H1 (cell line): ENCODE measurements around the gene MICALL2. TPM values are rescaled to one million over a fixed set of nuclear protein-coding genes. Genes with fewer than 3 reads are reported as not detected.

Experiments
- CTCF ChIA-PET: fragments of 300-600 bp; sonication (Branson Sonifier 250); formaldehyde crosslinking; loops from one replicate; lab custom pipeline; 2021; ENCODE audit not compliant: partially characterized antibody; lab: Charles Lee
- POLR2A ChIA-PET: fragments of 300-600 bp; sonication (Branson Sonifier 250); formaldehyde crosslinking; loops from one replicate; lab custom pipeline; 2021; ENCODE audit warnings: inconsistent platforms; ENCODE audit not compliant: partially characterized antibody; lab: Charles Lee
- DNase-seq, 2 experiments: peaks; one replicate each; pipeline versions ENCODE4 v3.0.0 to v3.0.0-alpha.2; 2010 to 2022; ENCODE audit warnings: low spot score in 2 of 2, low read depth in 1 of 2, mixed read lengths in 1 of 2
- FAIRE-seq: peaks from 2 replicates; lab custom pipeline; 2011; peaks lifted over from hg19 to GRCh38; lab: Jason Lieb, UNC
- H2AFZ ChIP-seq: 2 replicates; pipeline ENCODE4 v1.8.1; 2012; ENCODE audit warnings: low read length, inconsistent platforms
- H2AK5ac ChIP-seq: 2 replicates; pipeline ENCODE4 v1.6.1; 2013; ENCODE audit warnings: low read depth, low read length
- H2BK120ac ChIP-seq: replicated peaks from 2 replicates; pipeline ENCODE3; 2013; ENCODE audit warnings: low read depth, low read length, inconsistent platforms
- H2BK12ac ChIP-seq: 2 replicates; pipeline ENCODE4 v1.6.1; 2013; ENCODE audit warnings: low read depth, low read length
- H2BK15ac ChIP-seq: 2 replicates; pipeline ENCODE4 v1.6.1; 2013; ENCODE audit warnings: low read length
- H2BK20ac ChIP-seq: 2 replicates; pipeline ENCODE4 v1.6.1; 2013; ENCODE audit warnings: low read length
- H2BK5ac ChIP-seq: 2 replicates; pipeline ENCODE4 v1.6.1; 2013; ENCODE audit warnings: low read depth, low read length
- H3K14ac ChIP-seq: 2 replicates; pipeline ENCODE4 v1.6.1; 2013; ENCODE audit warnings: inconsistent platforms; ENCODE audit not compliant: insufficient read length
- H3K18ac ChIP-seq: 2 replicates; pipeline ENCODE4 v1.6.1; 2013; ENCODE audit warnings: low read length; ENCODE audit errors: extremely low read depth
- H3K23ac ChIP-seq: 2 replicates; pipeline ENCODE4 v1.6.1; 2013; ENCODE audit warnings: inconsistent platforms; ENCODE audit not compliant: insufficient read length
- H3K23me2 ChIP-seq: 2 replicates; pipeline ENCODE4 v1.6.1; 2013; ENCODE audit warnings: low read depth, low read length
- H3K27ac ChIP-seq: 2 replicates; pipeline ENCODE4 v1.6.1; 2011; ENCODE audit warnings: low read depth, low read length, inconsistent platforms
- H3K27me3 ChIP-seq, 4 experiments: replicated peaks in 1 of 4; 1 replicate in 1 of 4; 2 replicates in 3 of 4; pipeline versions ENCODE4 v1.6.1 to v1.8.1; 2011 to 2013; ENCODE audit warnings: low read length in 3 of 4, mild to moderate bottlenecking in 3 of 4, inconsistent platforms in 2 of 4, mixed read lengths in 2 of 4, moderate library complexity in 1 of 4; ENCODE audit not compliant: control insufficient read depth in 3 of 4, insufficient read depth in 3 of 4; ENCODE audit errors: extremely low read depth in 1 of 4
- H3K36me3 ChIP-seq, 4 experiments: 2 replicates each; pipeline versions ENCODE4 v1.6.1 to v1.8.1; 2011 to 2013; ENCODE audit warnings: mild to moderate bottlenecking in 4 of 4, low read length in 3 of 4, moderate library complexity in 2 of 4, control low read depth in 1 of 4, inconsistent platforms in 1 of 4; ENCODE audit not compliant: insufficient read depth in 4 of 4, control insufficient read depth in 2 of 4
- H3K4ac ChIP-seq: replicated peaks from 2 replicates; pipeline ENCODE3; 2013; ENCODE audit warnings: low read length, low read depth, mixed read lengths, inconsistent platforms; ENCODE audit not compliant: insufficient read length
- H3K4me1 ChIP-seq, 4 experiments: replicated peaks in 1 of 4; 1 replicate in 1 of 4; 2 replicates in 3 of 4; pipeline versions ENCODE4 v1.6.1 to v1.8.1; 2011 to 2013; ENCODE audit warnings: low read length in 3 of 4, inconsistent platforms in 2 of 4, mixed read lengths in 1 of 4; ENCODE audit not compliant: insufficient read depth in 4 of 4, control insufficient read depth in 3 of 4
- H3K4me2 ChIP-seq, 2 experiments: 2 replicates each; pipeline versions ENCODE4 v1.6.1 to v1.8.1; 2011 to 2013; ENCODE audit warnings: low read depth in 2 of 2, low read length in 2 of 2, control low read depth in 1 of 2, inconsistent platforms in 1 of 2, mild to moderate bottlenecking in 1 of 2; ENCODE audit not compliant: insufficient read depth in 1 of 2
- H3K4me3 ChIP-seq, 4 experiments: fragments of 200-600, 300-600 bp in 1 of 4; sonication (generic), shearing (Covaris generic), sonication (Bioruptor Twin) in 1 of 4; 2 replicates each; pipeline versions ENCODE4 v1.5.1 to v1.8.1; 2011 to 2016; ENCODE audit warnings: low read length in 4 of 4, low read depth in 3 of 4, control low read depth in 2 of 4, inconsistent platforms in 2 of 4, mild to moderate bottlenecking in 2 of 4, mixed read lengths in 1 of 4, moderate library complexity in 1 of 4; ENCODE audit not compliant: insufficient read depth in 2 of 4; ENCODE audit errors: extremely low read depth in 1 of 4
- H3K56ac ChIP-seq: replicated peaks from 2 replicates; pipeline ENCODE3; 2013; ENCODE audit warnings: low read depth, mild to moderate bottlenecking, mixed read lengths, low read length, inconsistent platforms; ENCODE audit not compliant: insufficient read length
- H3K79me1 ChIP-seq: 2 replicates; pipeline ENCODE4 v1.6.1; 2013; ENCODE audit warnings: low read depth, low read length, control low read depth
- H3K79me2 ChIP-seq, 2 experiments: 2 replicates each; pipeline versions ENCODE4 v1.6.1 to v1.8.1; 2012 to 2013; ENCODE audit warnings: low read length in 2 of 2, mild to moderate bottlenecking in 2 of 2, inconsistent platforms in 1 of 2; ENCODE audit not compliant: insufficient read depth in 2 of 2, control insufficient read depth in 1 of 2
- H3K9ac ChIP-seq, 4 experiments: replicated peaks in 1 of 4; 1 replicate in 1 of 4; 2 replicates in 3 of 4; pipeline versions ENCODE4 v1.6.1 to v1.8.1; 2011 to 2013; ENCODE audit warnings: low read depth in 3 of 4, low read length in 3 of 4, control low read depth in 2 of 4, mild to moderate bottlenecking in 2 of 4, moderate library complexity in 2 of 4, inconsistent platforms in 1 of 4; ENCODE audit errors: extremely low read depth in 1 of 4
- H3K9me3 ChIP-seq, 2 experiments: 2 replicates each; pipeline versions ENCODE4 v1.6.1 to v1.8.1; 2012 to 2013; ENCODE audit warnings: mild to moderate bottlenecking in 2 of 2, moderate library complexity in 2 of 2, control low read depth in 1 of 2, inconsistent platforms in 1 of 2, low read depth in 1 of 2, low read length in 1 of 2, mixed read lengths in 1 of 2; ENCODE audit not compliant: insufficient read depth in 2 of 2
- H4K20me1 ChIP-seq, 2 experiments: replicated peaks in 1 of 2; 2 replicates each; pipeline versions ENCODE3 to v1.8.1; 2011 to 2013; ENCODE audit warnings: inconsistent platforms in 2 of 2, low read length in 2 of 2, mild to moderate bottlenecking in 1 of 2; ENCODE audit not compliant: insufficient read depth in 2 of 2, control insufficient read depth in 1 of 2
- H4K5ac ChIP-seq: 2 replicates; pipeline ENCODE4 v1.6.1; 2013; ENCODE audit warnings: low read length, low read depth, mixed read lengths, inconsistent platforms; ENCODE audit not compliant: insufficient read length
- H4K8ac ChIP-seq: 2 replicates; pipeline ENCODE4 v1.8.0; 2013; ENCODE audit warnings: mild to moderate bottlenecking, moderate library complexity, low read length, inconsistent platforms; ENCODE audit not compliant: insufficient read depth; ENCODE audit errors: extremely low read depth
- H4K91ac ChIP-seq: replicated peaks from 2 replicates; pipeline ENCODE3; 2013; ENCODE audit warnings: low read length, mixed read lengths, inconsistent platforms; ENCODE audit not compliant: insufficient read length
- RAD21 ChIP-seq, 2 experiments: IDR thresholded peaks in 1 of 2; conservative IDR thresholded peaks in 1 of 2; 2 replicates each; pipeline ENCODE4 v1.6.1; 2011; ENCODE audit warnings: low read depth in 2 of 2, low read length in 2 of 2, improper control_type of control experiment in 1 of 2, inconsistent platforms in 1 of 2, mild to moderate bottlenecking in 1 of 2, moderate library complexity in 1 of 2
- TAF1 ChIP-seq: IDR thresholded peaks from 2 replicates; pipeline ENCODE4 v1.6.1; 2011; ENCODE audit warnings: mild to moderate bottlenecking, low read depth, low read length
- WGBS, 2 experiments: shearing (Covaris generic) in 1 of 2; methylation state at CpG; one replicate each; pipeline versions ENCODE4 v1.1.6 to v1.1.7; 2013 to 2015; ENCODE audit warnings: low lambda C conversion rate in 2 of 2, mixed read lengths in 2 of 2, inconsistent platforms in 1 of 2, low coverage in 1 of 2, missing lambda C conversion rate in 1 of 2; ENCODE audit not compliant: insufficient replicate concordance in 2 of 2, insufficient coverage in 1 of 2, insufficient read length in 1 of 2; ENCODE audit errors: extremely low coverage in 1 of 2, missing lambda C conversion rate in 1 of 2; 5-methylcytosine and 5-hydroxymethylcytosine counted together
- polyA plus RNA-seq, 7 experiments: library from polyadenylated mRNA; depleted of rRNA in 3 of 7; stranded (reverse) in 5 of 7; unstranded in 2 of 7; fragments of >200 nt in 5 of 7; fragments of 200-250 nt in 2 of 7; gene quantifications; 1 replicate in 5 of 7; 2 replicates in 1 of 7; 4 replicates in 1 of 7; pipeline versions ENCODE4 v1.2.1 to v1.2.3, GENCODE V29; 2011 to 2013; ENCODE audit warnings: missing spikeins in 2 of 7, mixed read lengths in 2 of 7
- total RNA-seq: library from RNA; stranded (reverse); fragmentation: NEBNext Ultra II Directional; extraction: Animal tissue kit (Norgen Biotek cat#: 25700); gene quantifications from 2 replicates; pipeline ENCODE4 v1.2.1, GENCODE V29; 2021

The MICALL2 gene
- total and polyA plus RNA-seq, 2 of the 8 experiments (the other 6 are each of a cell fraction or from before 2014, with no cell fraction given): 5.3 to 8.5 TPM

GRCh38 chr7:1444925-1445322 lies 14.3 kb downstream of the MICALL2 start:
- H3K23ac ChIP-seq: no peak overlapping the region
- H3K4me2 ChIP-seq: no peak overlapping the region
- no peaks in the 10 kb centered on the region for H3K27me3 ChIP-seq
- WGBS, 2 experiments: 96% methylated on average over 18 of the region's 24 CpGs; no CpG with 5 or more reads in 1 of the 2 experiments
- FAIRE-seq (no peak), DNase-seq (no peak)
- H2BK12ac ChIP-seq: no peak overlapping the region
- H2BK5ac ChIP-seq: no peak overlapping the region
- H3K36me3 ChIP-seq: no peaks in the 10 kb centered on the region
- no peak overlapping the region for H3K27ac ChIP-seq
- no peak overlapping the region for H4K5ac ChIP-seq
- no peak overlapping the region for H2BK15ac ChIP-seq
- no peak overlapping the region for H3K18ac ChIP-seq
- H3K23me2 ChIP-seq: no peaks in the 10 kb centered on the region
- no peak overlapping the region for H3K9ac ChIP-seq
- no peaks in the 10 kb centered on the region for H3K79me2 ChIP-seq
- H3K79me1 ChIP-seq: no peaks in the 10 kb centered on the region
- no peak overlapping the region for H3K4me3 ChIP-seq
- no peak overlapping the region for H4K91ac ChIP-seq
- H2BK120ac ChIP-seq: no peak overlapping the region
- no peak overlapping the region for H2AK5ac ChIP-seq
- H3K4me1 ChIP-seq: no peaks in the 10 kb centered on the region; a peak in 1 of 7 replicates
- ChIA-PET POLR2A (interaction anchor here (0.9 to 1.0 kb wide), 2 partner anchors 9 to 12 kb away, joined by 3 to 4 read pairs; no protein-coding TSS in a partner anchor), CTCF (interaction anchor here (0.9 to 1.0 kb wide), 2 partner anchors 10 to 29 kb away, joined by 3 read pairs; no protein-coding TSS in a partner anchor)
- H4K8ac ChIP-seq: no peak overlapping the region
- H3K4ac ChIP-seq: no peak overlapping the region
- H3K14ac ChIP-seq: no peak overlapping the region
- no peak overlapping the region for H2AFZ ChIP-seq
- no peak overlapping the region for H2BK20ac ChIP-seq
- no peak overlapping the region for H3K56ac ChIP-seq
- peaks cover 0 to 1% of the 10 kb centered on the region in 2 experiments for H4K20me1 ChIP-seq
- H3K9me3 ChIP-seq: no peaks in the 10 kb centered on the region
- TF ChIP-seq TAF1 (no peak), RAD21 (IDR thresholded peaks at IDR 0.05 in 1 of 2, conservative IDR thresholded peaks at IDR 0.05 in 1 of 2; ENCODE audit: low read depth in 2 of 2, low read length in 2 of 2) (no peak)
